GM12801 (cell line): ENCODE results near the gene SCAMP1.

Experiments used
- TF ChIP-seq, protein P1 (sequence below): IDR thresholded peaks from one replicate; pipeline ENCODE4 v1.5.1; 2011; ENCODE audit warnings: control low read depth; ENCODE audit not compliant: insufficient read length; ENCODE audit errors: extremely low read depth

The SCAMP1 gene

GRCh38 chr5:78487846-78488245 lies 127.4 kb downstream of the SCAMP1 start:
- TF ChIP-seq, protein P1, sequence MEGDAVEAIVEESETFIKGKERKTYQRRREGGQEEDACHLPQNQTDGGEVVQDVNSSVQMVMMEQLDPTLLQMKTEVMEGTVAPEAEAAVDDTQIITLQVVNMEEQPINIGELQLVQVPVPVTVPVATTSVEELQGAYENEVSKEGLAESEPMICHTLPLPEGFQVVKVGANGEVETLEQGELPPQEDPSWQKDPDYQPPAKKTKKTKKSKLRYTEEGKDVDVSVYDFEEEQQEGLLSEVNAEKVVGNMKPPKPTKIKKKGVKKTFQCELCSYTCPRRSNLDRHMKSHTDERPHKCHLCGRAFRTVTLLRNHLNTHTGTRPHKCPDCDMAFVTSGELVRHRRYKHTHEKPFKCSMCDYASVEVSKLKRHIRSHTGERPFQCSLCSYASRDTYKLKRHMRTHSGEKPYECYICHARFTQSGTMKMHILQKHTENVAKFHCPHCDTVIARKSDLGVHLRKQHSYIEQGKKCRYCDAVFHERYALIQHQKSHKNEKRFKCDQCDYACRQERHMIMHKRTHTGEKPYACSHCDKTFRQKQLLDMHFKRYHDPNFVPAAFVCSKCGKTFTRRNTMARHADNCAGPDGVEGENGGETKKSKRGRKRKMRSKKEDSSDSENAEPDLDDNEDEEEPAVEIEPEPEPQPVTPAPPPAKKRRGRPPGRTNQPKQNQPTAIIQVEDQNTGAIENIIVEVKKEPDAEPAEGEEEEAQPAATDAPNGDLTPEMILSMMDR = no peak

DNA sequence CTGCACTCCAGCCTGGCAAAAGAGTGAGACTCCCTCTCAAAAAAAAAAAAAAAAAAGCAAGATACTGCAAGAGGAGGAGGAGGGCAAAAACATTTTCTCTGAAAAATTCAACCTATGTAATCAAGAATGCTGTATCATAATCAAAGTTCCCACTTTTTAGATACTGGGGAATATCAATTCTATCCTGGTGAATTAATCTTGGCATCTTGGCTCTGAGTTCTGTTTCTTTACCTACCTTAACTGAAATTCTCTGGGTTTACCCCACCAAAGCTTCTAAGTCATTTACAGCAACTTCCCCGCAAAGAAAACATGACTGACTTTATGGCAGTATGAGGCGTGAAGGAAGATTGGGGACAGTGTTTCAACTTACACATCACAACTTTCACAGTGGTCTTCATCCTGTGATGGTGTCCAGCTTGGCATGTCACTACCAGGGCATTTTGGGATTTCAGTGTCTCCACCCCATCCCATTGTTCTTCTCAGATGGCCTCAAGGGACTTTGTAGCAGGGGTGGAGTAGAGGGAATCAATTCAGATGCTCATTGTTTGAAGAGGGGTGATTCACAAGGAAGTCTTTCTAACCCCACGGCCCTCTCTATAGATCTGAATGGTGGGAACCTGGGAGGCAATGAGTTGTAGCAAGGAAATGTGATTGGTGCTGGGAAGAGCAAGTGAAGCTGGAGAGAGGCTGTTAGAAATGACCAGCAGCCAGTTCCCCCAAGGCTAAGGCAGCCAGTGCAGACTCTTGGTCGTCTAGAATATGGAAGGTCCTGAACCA lies 130.5 kb downstream of the SCAMP1 start:
- TF ChIP-seq, protein P1 = no peak

DNA sequence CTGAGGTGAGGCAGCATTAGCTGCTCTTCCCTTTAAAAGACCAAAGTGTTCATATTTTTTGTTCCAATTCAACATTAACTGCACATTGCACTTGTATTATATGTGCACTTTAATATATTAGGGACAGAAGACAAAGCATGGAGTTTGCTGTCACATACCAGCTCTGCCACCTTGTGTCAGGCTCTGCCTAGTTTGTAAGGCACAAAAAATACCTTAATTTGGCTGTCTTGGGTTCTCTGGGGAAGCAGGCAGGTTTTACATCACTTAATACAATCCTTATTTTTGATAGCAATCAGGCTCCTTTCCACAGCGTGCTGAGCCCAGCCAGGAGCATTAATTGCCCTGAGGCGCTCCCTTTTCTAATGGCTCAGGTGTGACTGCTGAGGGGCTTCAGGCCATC lies 131.8 kb downstream of the SCAMP1 start:
- TF ChIP-seq, protein P1 = no peak

DNA sequence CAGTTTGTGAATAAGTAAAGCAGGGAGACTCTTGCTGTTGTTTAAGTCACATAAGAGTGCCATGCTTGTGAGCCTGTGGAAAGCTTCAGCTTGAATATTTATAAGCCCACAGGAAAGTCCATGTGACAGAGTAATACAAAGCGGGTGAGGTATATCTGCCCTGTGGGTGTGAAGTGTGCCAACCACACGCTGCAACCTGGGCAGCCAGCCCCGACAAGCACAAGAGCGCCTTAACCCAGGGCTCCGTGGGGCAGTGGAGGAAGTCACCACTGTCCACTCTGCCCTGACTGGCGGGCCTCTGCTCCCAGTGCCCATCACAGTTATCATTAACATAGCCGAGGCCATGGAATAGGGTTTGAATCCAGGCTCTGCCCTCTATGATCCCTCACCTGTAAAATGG lies 132.2 kb downstream of the SCAMP1 start:
- TF ChIP-seq, protein P1 = no peak

GRCh38 chr5:78495800-78496199 lies 135.4 kb downstream of the SCAMP1 start:
- TF ChIP-seq, protein P1 = no peak

DNA sequence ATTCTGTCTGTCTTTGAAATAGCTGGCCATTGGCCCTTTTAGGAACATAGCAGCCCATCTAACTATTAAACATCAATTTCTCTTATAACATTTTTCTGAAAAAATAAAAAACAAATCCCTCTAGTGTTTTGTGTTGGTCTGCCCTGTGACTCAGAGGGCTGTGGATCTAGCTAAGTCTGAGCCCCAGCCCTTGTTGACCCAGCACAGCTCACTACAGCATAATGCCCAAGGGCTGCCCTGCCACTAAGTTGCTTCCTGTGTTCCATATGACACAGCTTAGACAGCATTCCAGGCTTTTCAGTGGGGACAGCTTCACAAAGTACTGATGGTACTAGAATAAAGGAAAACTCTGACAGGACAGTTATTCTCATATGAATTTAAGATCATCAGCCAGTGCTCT lies 136.0 kb downstream of the SCAMP1 start:
- TF ChIP-seq, protein P1 = no peak

DNA sequence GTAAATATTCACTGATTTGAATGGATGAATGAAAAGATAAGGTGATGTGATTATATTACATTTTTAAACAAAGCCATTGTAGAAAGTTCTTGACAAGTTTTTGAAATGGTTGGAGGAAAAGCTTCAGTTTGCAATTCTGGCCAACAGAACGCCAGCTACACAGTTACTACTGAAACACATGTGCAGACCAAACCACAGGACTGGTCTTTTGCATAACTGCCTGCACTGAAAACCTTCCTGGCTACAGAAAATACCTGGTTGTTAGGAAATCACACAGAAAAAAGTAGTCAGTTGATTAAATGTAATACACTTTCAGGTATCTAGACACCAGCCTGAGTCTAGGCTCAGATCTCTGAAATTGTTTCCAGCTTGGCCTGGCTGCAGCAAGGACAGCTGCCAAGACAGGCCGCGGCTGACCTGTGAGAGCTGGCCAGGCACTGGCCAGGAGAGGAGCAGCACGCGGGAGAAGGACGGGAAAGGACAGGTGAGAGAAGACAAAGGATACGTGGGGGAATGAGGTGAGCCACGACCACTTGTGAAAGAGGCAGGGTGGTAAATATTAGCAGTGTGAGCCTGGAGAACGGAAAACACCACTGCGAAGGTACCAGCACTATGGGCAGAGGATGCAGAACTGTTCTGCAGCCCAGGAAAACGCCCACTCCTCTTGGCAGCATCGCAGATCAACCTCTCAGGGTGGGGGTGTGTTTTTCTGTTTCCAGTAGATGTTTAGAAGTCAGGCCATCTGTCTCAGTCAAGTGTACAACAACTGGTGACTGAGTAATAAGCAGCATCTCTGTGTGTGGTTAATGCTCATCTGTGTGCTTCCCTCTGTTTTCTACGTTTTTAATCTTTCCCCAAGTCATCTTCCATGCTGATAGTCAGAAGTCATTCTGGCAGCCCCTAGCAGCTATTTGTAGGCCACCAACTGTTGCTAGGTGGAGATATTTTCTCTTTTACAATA lies 137.4 kb downstream of the SCAMP1 start:
- TF ChIP-seq, protein P1 = no peak
